ENCODE results near the gene DPEP1.

DNA sequence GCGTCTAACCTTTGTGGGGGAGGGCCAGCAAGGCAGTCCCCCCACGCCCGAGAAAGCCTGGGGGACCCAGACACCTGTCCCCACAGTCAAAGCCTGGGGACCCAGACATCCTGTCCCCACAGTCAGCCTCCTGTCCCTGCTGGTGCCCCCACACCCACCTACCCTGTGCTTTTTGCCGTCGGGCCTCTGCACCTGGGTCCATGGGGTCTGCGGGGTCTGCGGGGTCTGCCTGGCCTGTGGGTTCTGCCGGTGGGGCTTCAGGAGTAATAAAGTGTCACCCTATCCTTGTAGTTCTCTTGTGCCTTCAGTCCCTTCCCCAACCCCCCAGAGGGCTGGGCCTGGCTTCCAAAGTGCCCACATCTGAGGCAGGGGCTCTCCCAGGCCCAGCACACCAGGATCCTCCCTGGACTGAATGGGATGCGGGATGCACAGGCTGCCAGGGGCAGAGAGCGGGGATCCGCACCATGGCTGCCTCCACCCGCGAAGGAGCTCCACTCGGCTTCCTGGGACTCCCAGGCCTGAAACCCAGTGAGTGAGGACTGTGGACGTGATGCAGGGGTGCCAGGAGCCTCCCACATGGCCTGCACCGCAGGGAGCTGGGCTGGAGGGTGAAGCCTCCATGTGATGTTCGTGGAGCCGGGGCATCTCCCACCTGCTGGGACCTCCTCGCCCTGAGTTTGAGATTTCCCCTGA lies 16.3 kb upstream of the DPEP1 start:
- TF ChIP-seq CTCF (IDR thresholded peaks at IDR 0.05; ENCODE audit: low read length) (no peak), EZH2phosphoT487 (IDR thresholded peaks at IDR 0.05; ENCODE audit: low read length) (no peak)

Data from MM.1S (cell line).